ENCODE data around the gene RAPGEFL1. TPM values are rescaled to one million over a fixed set of nuclear protein-coding genes. Genes with fewer than 3 reads are reported as not detected.

RAPGEFL1 gene
- polyA plus RNA-seq, 1 experiment: 3.8 TPM

GRCh38 chr17:40241252-40241834, 64.1 kb downstream of the RAPGEFL1 start:
- no peaks in the 10 kb centered on the region for H3K36me3 ChIP-seq (ENCODE audit: control insufficient read depth, insufficient read depth, low read length)
- ChIA-PET CTCF (interaction anchor here (1.3 kb wide), 1 partner anchor 11 kb away, joined by 3 read pairs; no protein-coding TSS in a partner anchor), POLR2A (no interaction called here)
- no peaks in the 10 kb centered on the region for H3K27me3 ChIP-seq (ENCODE audit: control insufficient read depth, insufficient read depth, low read length)
- DNase-seq (ENCODE audit: low read depth): no peak
- no peak overlapping the region for H3K4me3 ChIP-seq (ENCODE audit: low read depth, low read length)
- TF ChIP-seq CTCF (IDR thresholded peaks at IDR 0.05; ENCODE audit: insufficient read depth, low read depth, low read length): no peak

GRCh38 chr17:40242774-40243173, 65.5 kb downstream of the RAPGEFL1 start:
- TF ChIP-seq CTCF (IDR thresholded peaks at IDR 0.05; ENCODE audit: insufficient read depth, low read depth, low read length): no peak
- ChIA-PET POLR2A (interaction anchor here (1.1 kb wide), 1 partner anchor 41 kb away, joined by 3 read pairs; no protein-coding TSS in a partner anchor), CTCF (interaction anchor here (1.4 to 1.9 kb wide), 3 partner anchors 16 to 42 kb away, joined by 3 to 5 read pairs (median 3); no protein-coding TSS in a partner anchor)
- peak; percentile 42 for DNase-seq (ENCODE audit: low read depth)
- Histone ChIP-seq H3K4me3 (ENCODE audit: low read depth, low read length) (no peak overlapping the region), H3K36me3 (ENCODE audit: control insufficient read depth, insufficient read depth, low read length) (no peaks in the 10 kb centered on the region), H3K27me3 (ENCODE audit: control insufficient read depth, insufficient read depth, low read length) (no peaks in the 10 kb centered on the region)

GRCh38 chr17:40243761-40244160, 66.5 kb downstream of the RAPGEFL1 start:
- DNase-seq (ENCODE audit: low read depth): peak; percentile 14
- H3K36me3 ChIP-seq (ENCODE audit: control insufficient read depth, insufficient read depth, low read length): no peaks in the 10 kb centered on the region
- H3K4me3 ChIP-seq (ENCODE audit: low read depth, low read length): no peak overlapping the region
- no peak for TF ChIP-seq CTCF (IDR thresholded peaks at IDR 0.05; ENCODE audit: insufficient read depth, low read depth, low read length)
- POLR2A ChIA-PET: no interaction called here
- CTCF ChIA-PET: interaction anchor here (1.1 to 1.9 kb wide), 3 partner anchors 41 to 174 kb away, joined by 3 to 5 read pairs (median 3); partner anchors contain the start of gene TOP2A
- no peaks in the 10 kb centered on the region for H3K27me3 ChIP-seq (ENCODE audit: control insufficient read depth, insufficient read depth, low read length)

GRCh38 chr17:40244255-40244654, 67.0 kb downstream of the RAPGEFL1 start:
- Histone ChIP-seq H3K27me3 (ENCODE audit: control insufficient read depth, insufficient read depth, low read length) (no peaks in the 10 kb centered on the region), H3K4me3 (ENCODE audit: low read depth, low read length) (no peak overlapping the region), H3K36me3 (ENCODE audit: control insufficient read depth, insufficient read depth, low read length) (no peaks in the 10 kb centered on the region)
- POLR2A ChIA-PET: no interaction called here
- DNase-seq (ENCODE audit: low read depth): no peak
- TF ChIP-seq CTCF (IDR thresholded peaks at IDR 0.05; ENCODE audit: insufficient read depth, low read depth, low read length): no peak
- CTCF ChIA-PET: interaction anchor here (1.1 to 1.9 kb wide), 2 partner anchors 42 to 174 kb away, joined by 3 to 5 read pairs; partner anchors contain the start of gene TOP2A

Small RNA genes lying within 50 kb of the gene (small RNA-seq; reads per million reads assigned to genes)
- gene MIR6867 (ENCODE audit: insufficient read length, low read depth, low replicate concordance): not detected

Other genes with a start within 250 kb of the RAPGEFL1 start
- 78.3 and 96.7 TPM in 2 replicates for gene ORMDL3, start 249.9 kb upstream of the RAPGEFL1 start, polyA plus RNA-seq (2011; rRNA removed)
- gene LRRC3C, start 249.7 kb upstream of the RAPGEFL1 start, polyA plus RNA-seq (2011; rRNA removed): not detected in 2 replicates
- gene GSDMA, start 214.5 kb upstream of the RAPGEFL1 start, polyA plus RNA-seq (2011; rRNA removed): not detected in 2 replicates
- gene PSMD3, start 196.7 kb upstream of the RAPGEFL1 start, polyA plus RNA-seq (2011; rRNA removed): 57.0 and 104 TPM in 2 replicates
- not detected in 2 replicates for gene CSF3, start 162.0 kb upstream of the RAPGEFL1 start, polyA plus RNA-seq (2011; rRNA removed)
- gene MED24, start 123.1 kb upstream of the RAPGEFL1 start, polyA plus RNA-seq (2011; rRNA removed): 40.1 and 55.2 TPM in 2 replicates
- 32.1 and 43.3 TPM in 2 replicates for gene THRA, start 114.5 kb upstream of the RAPGEFL1 start, polyA plus RNA-seq (2011; rRNA removed)
- gene NR1D1, start 76.9 kb upstream of the RAPGEFL1 start, polyA plus RNA-seq (2011; rRNA removed): 1.9 and 2.3 TPM in 2 replicates
- 36.7 and 69.0 TPM in 2 replicates for gene MSL1, start 55.5 kb upstream of the RAPGEFL1 start, polyA plus RNA-seq (2011; rRNA removed)
- 27.8 and 35.1 TPM in 2 replicates for gene CASC3, start 36.9 kb upstream of the RAPGEFL1 start, polyA plus RNA-seq (2011; rRNA removed)
- 7.9 and 8.1 TPM in 2 replicates for gene WIPF2, start 41.8 kb downstream of the RAPGEFL1 start, polyA plus RNA-seq (2011; rRNA removed)
- gene CDC6, start 110.4 kb downstream of the RAPGEFL1 start, polyA plus RNA-seq (2011; rRNA removed): 5.6 and 9.8 TPM in 2 replicates
- gene RARA, start 131.7 kb downstream of the RAPGEFL1 start, polyA plus RNA-seq (2011; rRNA removed): 6.3 and 6.5 TPM in 2 replicates
- gene GJD3, start 187.3 kb downstream of the RAPGEFL1 start, polyA plus RNA-seq (2011; rRNA removed): 0.48 and 0.56 TPM in 2 replicates
- 31.8 and 69.6 TPM in 2 replicates for gene TOP2A, start 240.4 kb downstream of the RAPGEFL1 start, polyA plus RNA-seq (2011; rRNA removed)

Measured in BJ (cell line).